H9 (cell line): ENCODE results near the gene RNGTT. TPM values are rescaled to one million over a fixed set of nuclear protein-coding genes. Genes with fewer than 3 reads are reported as not detected.

ENCODE experiments used
- DNase-seq: peaks from one replicate; pipeline ENCODE4 v3.0.0-alpha.2; 2017
- H2AFZ ChIP-seq: one replicate; pipeline ENCODE4 v1.6.1; 2013; ENCODE audit warnings: mild to moderate bottlenecking, low read length, control low read depth, moderate library complexity
- H2AK5ac ChIP-seq: 2 replicates; pipeline ENCODE4 v1.6.1; 2013; ENCODE audit warnings: low read length, control low read depth, mixed read lengths; ENCODE audit not compliant: insufficient read length
- H2BK120ac ChIP-seq: one replicate; pipeline ENCODE4 v1.6.1; 2013; ENCODE audit warnings: low read depth, mild to moderate bottlenecking, low read length, control low read depth, inconsistent platforms; ENCODE audit not compliant: poor library complexity, severe bottlenecking
- H2BK12ac ChIP-seq: 2 replicates; pipeline ENCODE4 v1.6.1; 2013; ENCODE audit warnings: low read length, control low read depth, mixed read lengths, low read depth; ENCODE audit not compliant: insufficient read length
- H2BK15ac ChIP-seq: 2 replicates; pipeline ENCODE4 v1.6.1; 2013; ENCODE audit warnings: low read depth, low read length, control low read depth
- H2BK20ac ChIP-seq: one replicate; pipeline ENCODE4 v1.6.1; 2013; ENCODE audit warnings: low read depth, mild to moderate bottlenecking, low read length, control low read depth, inconsistent platforms; ENCODE audit not compliant: poor library complexity, severe bottlenecking
- H2BK5ac ChIP-seq: 2 replicates; pipeline ENCODE4 v1.6.1; 2013; ENCODE audit warnings: low read length, control low read depth, mixed read lengths; ENCODE audit not compliant: insufficient read length
- H3K14ac ChIP-seq: 2 replicates; pipeline ENCODE4 v1.6.1; 2013; ENCODE audit warnings: low read length, control low read depth; ENCODE audit not compliant: insufficient read depth
- H3K18ac ChIP-seq: 2 replicates; pipeline ENCODE4 v1.6.1; 2013; ENCODE audit warnings: low read depth, mild to moderate bottlenecking, mixed read lengths, low read length, control low read depth; ENCODE audit not compliant: insufficient read length
- H3K23ac ChIP-seq: 2 replicates; pipeline ENCODE4 v1.6.1; 2013; ENCODE audit warnings: low read length, control low read depth, mixed read lengths, low read depth; ENCODE audit not compliant: insufficient read length
- H3K23me2 ChIP-seq: 2 replicates; pipeline ENCODE4 v1.6.1; 2013; ENCODE audit warnings: low read depth, mild to moderate bottlenecking, mixed read lengths, low read length, control low read depth; ENCODE audit not compliant: insufficient read length, poor library complexity, severe bottlenecking
- H3K27ac ChIP-seq: 2 replicates; pipeline ENCODE4 v1.5.1; 2013; ENCODE audit warnings: low read length, control low read depth, mixed read lengths, low read depth; ENCODE audit not compliant: insufficient read length
- H3K27me3 ChIP-seq: 2 replicates; pipeline ENCODE4 v1.6.1; 2013; ENCODE audit warnings: low read length, control low read depth, inconsistent platforms; ENCODE audit not compliant: insufficient read depth
- H3K4ac ChIP-seq: 2 replicates; pipeline ENCODE4 v1.6.1; 2013; ENCODE audit warnings: low read depth, mild to moderate bottlenecking, control low read depth, inconsistent platforms, low read length, moderate library complexity
- H3K4me1 ChIP-seq: 2 replicates; pipeline ENCODE4 v1.6.1; 2013; ENCODE audit warnings: low read length, control low read depth, inconsistent platforms; ENCODE audit not compliant: insufficient read depth
- H3K4me2 ChIP-seq: 2 replicates; pipeline ENCODE4 v1.6.1; 2013; ENCODE audit warnings: low read length, control low read depth, mixed read lengths; ENCODE audit not compliant: insufficient read length, insufficient read depth
- H3K56ac ChIP-seq: 2 replicates; pipeline ENCODE4 v1.6.1; 2013; ENCODE audit warnings: low read depth, mild to moderate bottlenecking, mixed read lengths, low read length, control low read depth; ENCODE audit not compliant: insufficient read length
- H3K79me1 ChIP-seq: 2 replicates; pipeline ENCODE4 v1.6.1; 2013; ENCODE audit warnings: low read depth, mild to moderate bottlenecking, moderate library complexity, low read length, control low read depth, inconsistent platforms; ENCODE audit not compliant: insufficient read depth, poor library complexity, severe bottlenecking
- H3K79me2 ChIP-seq: 2 replicates; pipeline ENCODE4 v1.6.1; 2013; ENCODE audit warnings: low read length, control low read depth, inconsistent platforms; ENCODE audit not compliant: insufficient read depth
- H3K9ac ChIP-seq: 2 replicates; pipeline ENCODE4 v1.6.1; 2013; ENCODE audit warnings: low read length, control low read depth, mixed read lengths; ENCODE audit not compliant: insufficient read length; ENCODE audit errors: extremely low read depth
- H3K9me3 ChIP-seq: one replicate; pipeline ENCODE4 v1.6.1; 2013; ENCODE audit warnings: low read depth, low read length, inconsistent platforms; ENCODE audit not compliant: control insufficient read depth
- H3T11ph ChIP-seq: one replicate; pipeline ENCODE4 v1.6.1; 2013; ENCODE audit warnings: mild to moderate bottlenecking, low read length, control low read depth, inconsistent platforms
- H4K20me1 ChIP-seq: one replicate; pipeline ENCODE4 v1.6.1; 2013; ENCODE audit not compliant: control insufficient read depth, insufficient read length, insufficient read depth
- H4K5ac ChIP-seq: 2 replicates; pipeline ENCODE4 v1.6.1; 2013; ENCODE audit warnings: low read depth, mild to moderate bottlenecking, mixed read lengths, low read length, control low read depth; ENCODE audit not compliant: insufficient read length
- H4K8ac ChIP-seq: replicated peaks from 2 replicates; pipeline ENCODE4 v1.6.1; 2013; ENCODE audit warnings: low read length, control low read depth, mixed read lengths, low read depth; ENCODE audit not compliant: insufficient read length
- H4K91ac ChIP-seq: 2 replicates; pipeline ENCODE4 v1.6.1; 2013; ENCODE audit warnings: low read depth, mild to moderate bottlenecking, moderate library complexity, mixed read lengths, low read length, control low read depth; ENCODE audit not compliant: insufficient read length
- H3K27ac Mint-ChIP-seq, 3 experiments: 2 replicates in 2 of 3; 3 replicates in 1 of 3; pipeline ENCODE4 v1.8.0; 2020 to 2021; ENCODE audit warnings: mixed read lengths in 3 of 3, mild to moderate bottlenecking in 1 of 3, moderate library complexity in 1 of 3
- H3K27me3 Mint-ChIP-seq: 2 replicates; pipeline ENCODE4 v1.8.0; 2021; ENCODE audit warnings: low read depth, mild to moderate bottlenecking, moderate library complexity, mixed read lengths
- H3K36me3 Mint-ChIP-seq, 3 experiments: 2 replicates in 2 of 3; 3 replicates in 1 of 3; pipeline ENCODE4 v1.8.0; 2020 to 2021; ENCODE audit warnings: low read depth in 3 of 3, mixed read lengths in 3 of 3; ENCODE audit not compliant: insufficient read depth in 1 of 3
- H3K4me1 Mint-ChIP-seq, 2 experiments: 2 replicates each; pipeline ENCODE4 v1.8.0; 2020; ENCODE audit warnings: mixed read lengths in 2 of 2
- H3K4me3 Mint-ChIP-seq, 2 experiments: 2 replicates in 1 of 2; 3 replicates in 1 of 2; pipeline ENCODE4 v1.8.0; 2020 to 2021; ENCODE audit warnings: mild to moderate bottlenecking in 2 of 2, mixed read lengths in 2 of 2, moderate library complexity in 1 of 2
- H3K9me3 Mint-ChIP-seq, 2 experiments: 2 replicates in 1 of 2; 3 replicates in 1 of 2; pipeline ENCODE4 v1.8.0; 2020; ENCODE audit warnings: mild to moderate bottlenecking in 2 of 2, mixed read lengths in 2 of 2, moderate library complexity in 1 of 2
- CTCF ChIP-seq: fragments of 200-600 bp; sonication (generic); conservative IDR thresholded peaks from 3 replicates; pipeline ENCODE4 v1.8.0; 2021; ENCODE audit warnings: antibody characterized with exemption, mild to moderate bottlenecking
- WGBS: extraction: QIAGEN DNeasy Blood & Tissue Kit; methylation state at CpG from one replicate; pipeline ENCODE4 v1.1.7; 2013; ENCODE audit warnings: missing lambda C conversion rate, low lambda C conversion rate, mixed read lengths; ENCODE audit not compliant: insufficient read length; ENCODE audit errors: extremely low coverage; 5-methylcytosine and 5-hydroxymethylcytosine counted together
- total RNA-seq: library from RNA; stranded (reverse); gene quantifications from 2 replicates; pipeline ENCODE4 v1.2.1, GENCODE V29; 2021

Gene RNGTT
- total RNA-seq, 1 experiment from 2014 or later: 20.5 TPM

- Histone ChIP-seq H3K56ac (no peak overlapping the region), H2BK12ac (no peak overlapping the region), H2BK15ac (no peak overlapping the region), H3K9ac (no peak overlapping the region), H3K27ac (no peak overlapping the region), H3T11ph (no peak overlapping the region), H3K4ac (no peak overlapping the region), H4K8ac (no peak overlapping the region), H2BK5ac (no peak overlapping the region), H3K4me2 (no peak overlapping the region), H4K91ac (no peak overlapping the region), H2AK5ac (no peak overlapping the region), H2AFZ (no peak overlapping the region), H2BK120ac (no peak overlapping the region), H3K79me1 (no peaks in the 10 kb centered on the region), H3K79me2 (no peaks in the 10 kb centered on the region), H3K4me1 (peaks cover 4% of the 10 kb centered on the region; the same call in 1 of the 2 replicates), H3K23me2 (no peaks in the 10 kb centered on the region), H3K23ac (no peak overlapping the region), H2BK20ac (no peak overlapping the region), H3K18ac (no peak overlapping the region), H3K27me3 (no peaks in the 10 kb centered on the region), H3K14ac (no peak overlapping the region), H4K20me1 (no peaks in the 10 kb centered on the region), H3K9me3 (no peaks in the 10 kb centered on the region), H4K5ac (no peak overlapping the region)
- TF ChIP-seq CTCF: no peak
- Mint-ChIP-seq H3K27ac (no peak overlapping the region), H3K4me3 (no peak overlapping the region), H3K9me3 (peaks cover 7 to 16% of the 10 kb centered on the region in 2 experiments), H3K27me3 (peaks cover 2% of the 10 kb centered on the region), H3K4me1 (peaks cover 30 to 33% of the 10 kb centered on the region in 2 experiments), H3K36me3 (peaks cover 0 to 10% (median 2%) of the 10 kb centered on the region in 3 experiments; a peak in 5 of 7 replicates)
- no peak for DNase-seq
- no CpG with 5 or more reads among the region's 12 CpGs for WGBS
Observed at GRCh38 chr6:88587150-88587520, 376.3 kb downstream of the RNGTT start.
